Activated T-cell treated with anti-CD3 and anti-CD28 coated beads, Interleukin-2, amount 50 U/mL, for 72 hours (primary cell): ENCODE data around the gene LGALS3BP. TPM values are rescaled to one million over a fixed set of nuclear protein-coding genes. Genes with fewer than 3 reads are reported as not detected.
A peak's percentile ranks its signal among the peaks of the same experiment; 100 is the strongest.
"Not testable (repeated sequence)": the region's sequence is repeated elsewhere in the genome, so short reads cannot be mapped to it uniquely, and the experiment has no call there.

Experiments
- ATAC-seq, 2 donors: fragments of 150-1000 bp; cut with Tn5 transposase; replicated peaks in 1 of 2; 2 replicates each; pipeline ENCODE4 v1.10.0; 2021; ENCODE audit warnings: moderate library complexity in 2 of 2, mild to moderate bottlenecking in 1 of 2
- DNase-seq, 2 donors: peaks; one replicate each; pipeline ENCODE4 v3.0.0; 2021 to 2022; ENCODE audit warnings: mixed read lengths in 1 of 2
- H3K27ac Mint-ChIP-seq: one replicate; pipeline ENCODE4 v1.8.0; 2022; ENCODE audit warnings: mild to moderate bottlenecking, moderate library complexity, mixed read lengths
- H3K27me3 Mint-ChIP-seq: one replicate; pipeline ENCODE4 v1.8.0; 2022; ENCODE audit warnings: low read depth, mixed read lengths
- H3K36me3 Mint-ChIP-seq, 2 donors: one replicate each; pipeline ENCODE4 v1.8.0; 2022; ENCODE audit warnings: mixed read lengths in 2 of 2, mild to moderate bottlenecking in 1 of 2; ENCODE audit not compliant: insufficient read depth in 2 of 2
- H3K4me1 Mint-ChIP-seq: one replicate; pipeline ENCODE4 v1.8.0; 2022; ENCODE audit warnings: low read depth, mixed read lengths
- H3K4me3 Mint-ChIP-seq, 2 donors: one replicate each; pipeline ENCODE4 v1.8.0; 2022; ENCODE audit warnings: mild to moderate bottlenecking in 2 of 2, mixed read lengths in 2 of 2, moderate library complexity in 2 of 2
- H3K9me3 Mint-ChIP-seq, 2 donors: one replicate each; pipeline ENCODE4 v1.8.0; 2022; ENCODE audit warnings: mixed read lengths in 2 of 2
- total RNA-seq, 2 donors: library from RNA; stranded (reverse); gene quantifications; one replicate each; pipeline ENCODE4 v1.2.3, GENCODE V29; 2022

Gene LGALS3BP
- total RNA-seq, 2 donors from 2014 or later: 23.1 to 28.2 TPM

DNA sequence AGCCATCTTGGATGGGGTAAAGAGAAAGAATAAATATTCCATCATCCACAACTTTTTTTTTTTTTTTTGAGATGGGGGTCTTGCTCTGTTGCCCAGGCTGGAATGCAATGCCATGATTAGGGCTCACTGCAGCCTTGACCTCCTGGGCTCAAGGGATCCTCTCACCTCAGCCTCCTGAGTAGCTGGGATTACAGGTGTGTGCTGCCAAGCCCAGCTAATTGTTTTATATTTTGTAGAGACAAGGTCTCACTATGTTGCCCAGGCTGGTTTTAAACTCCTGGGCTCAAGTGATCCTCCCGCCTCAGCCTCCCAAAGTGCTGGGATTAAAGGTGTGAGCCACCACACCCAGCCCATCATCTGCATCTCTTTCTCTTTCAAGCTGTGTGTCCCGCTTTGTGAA lies 42.2 kb upstream of the LGALS3BP start:
- ATAC-seq: not testable (repeated sequence)

DNA sequence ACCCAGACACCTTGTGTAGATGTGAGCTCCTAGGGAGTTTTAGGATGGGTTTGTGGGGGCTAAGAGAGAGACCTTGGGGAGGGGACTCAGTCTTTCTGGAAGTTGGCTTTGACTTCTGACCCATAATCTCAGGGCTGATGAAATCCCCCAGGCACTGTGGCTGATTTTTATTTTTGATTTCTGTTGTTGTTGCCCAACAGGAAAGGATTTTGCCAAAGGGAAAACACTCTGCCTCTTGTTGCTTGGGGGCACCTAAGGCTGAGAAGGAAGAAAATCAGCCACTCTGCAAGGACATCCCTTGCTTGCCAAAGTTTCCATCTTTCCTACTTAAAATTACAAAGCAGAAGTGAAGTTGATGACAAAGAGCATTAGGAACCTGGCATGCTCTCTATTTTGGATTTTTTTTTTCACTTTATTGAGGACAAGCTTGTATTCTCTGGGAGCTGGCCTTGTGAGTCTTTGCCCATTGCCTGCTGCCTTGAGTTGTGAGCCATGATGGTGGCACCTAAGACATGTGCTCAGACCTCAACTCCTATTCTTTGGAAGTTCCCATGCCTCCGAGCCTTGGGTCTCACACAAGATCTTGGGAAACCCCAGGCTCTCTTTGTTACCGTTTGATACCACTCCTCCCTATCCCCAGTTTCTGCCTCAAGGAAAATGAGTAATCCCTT lies 41.0 kb upstream of the LGALS3BP start:
- H3K27ac Mint-ChIP-seq: no peak overlapping the region
- peaks cover 0 to under 1% of the 10 kb centered on the region in 2 donors for H3K36me3 Mint-ChIP-seq
- no peaks in the 10 kb centered on the region for H3K9me3 Mint-ChIP-seq
- no peak for DNase-seq
- H3K4me1 Mint-ChIP-seq: peaks cover 4% of the 10 kb centered on the region
- peaks cover 37% of the 10 kb centered on the region for H3K27me3 Mint-ChIP-seq
- no peak overlapping the region for H3K4me3 Mint-ChIP-seq
- no peak for ATAC-seq

More for the DNA sequence above, 42.2 kb upstream of the LGALS3BP start:
- not testable (repeated sequence) for H3K27ac Mint-ChIP-seq, H3K4me1 Mint-ChIP-seq, DNase-seq, H3K4me3 Mint-ChIP-seq, H3K9me3 Mint-ChIP-seq, H3K36me3 Mint-ChIP-seq
- H3K27me3 Mint-ChIP-seq: peaks cover 45% of the 10 kb centered on the region

DNA sequence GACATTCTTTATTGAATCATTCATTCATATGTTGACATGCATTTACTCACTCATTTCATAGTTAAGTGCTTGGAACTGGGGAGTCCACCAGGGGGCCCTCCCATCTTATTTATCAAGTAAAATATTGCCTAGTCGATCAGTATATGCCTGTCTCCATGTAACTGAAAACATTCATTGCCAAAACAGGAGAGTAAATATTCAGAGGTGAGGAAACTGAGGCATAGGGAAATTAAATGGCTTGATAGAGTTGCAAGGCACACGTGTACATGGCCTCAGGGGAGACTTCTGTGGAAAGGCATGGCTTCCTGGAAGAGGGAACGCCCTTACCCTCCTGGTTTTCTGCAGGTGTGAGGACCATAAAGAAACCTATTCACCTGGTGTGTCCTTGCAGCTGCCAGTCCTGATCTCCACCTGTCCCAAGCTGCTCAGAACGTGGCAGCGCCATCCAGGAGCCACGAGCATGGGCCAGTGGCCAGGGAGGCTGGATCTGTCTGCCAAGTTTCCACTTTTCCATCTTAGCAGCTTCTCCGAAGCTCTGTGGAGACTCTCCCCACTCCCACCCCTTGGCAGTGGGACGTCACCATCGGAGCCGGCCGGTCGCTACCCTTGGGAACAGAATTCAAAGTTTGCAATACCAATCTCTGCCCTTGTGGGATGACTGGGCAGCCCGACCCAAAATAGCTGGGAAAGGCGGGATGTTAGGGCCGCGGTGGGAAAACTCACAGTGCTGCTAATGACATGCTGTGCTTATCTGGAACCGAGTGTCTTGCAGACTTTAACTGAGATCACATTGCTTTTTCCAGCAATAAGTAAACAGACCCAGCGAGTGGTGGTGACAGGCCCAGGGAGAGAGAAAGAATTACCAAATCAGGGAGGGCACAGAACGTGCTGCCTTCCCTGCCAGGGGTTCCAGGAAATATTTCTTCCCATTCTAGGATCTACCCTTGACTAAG lies 40.2 kb upstream of the LGALS3BP start:
- Mint-ChIP-seq H3K4me1 (peaks cover 4% of the 10 kb centered on the region), H3K36me3 (peaks cover 0 to 2% of the 10 kb centered on the region in 2 donors), H3K9me3 (no peaks in the 10 kb centered on the region), H3K4me3 (no peak overlapping the region), H3K27ac (no peak overlapping the region), H3K27me3 (peaks cover 31% of the 10 kb centered on the region)
- DNase-seq (peak; percentile 49 to 55), ATAC-seq (peak; percentile 28 to 44)

DNA sequence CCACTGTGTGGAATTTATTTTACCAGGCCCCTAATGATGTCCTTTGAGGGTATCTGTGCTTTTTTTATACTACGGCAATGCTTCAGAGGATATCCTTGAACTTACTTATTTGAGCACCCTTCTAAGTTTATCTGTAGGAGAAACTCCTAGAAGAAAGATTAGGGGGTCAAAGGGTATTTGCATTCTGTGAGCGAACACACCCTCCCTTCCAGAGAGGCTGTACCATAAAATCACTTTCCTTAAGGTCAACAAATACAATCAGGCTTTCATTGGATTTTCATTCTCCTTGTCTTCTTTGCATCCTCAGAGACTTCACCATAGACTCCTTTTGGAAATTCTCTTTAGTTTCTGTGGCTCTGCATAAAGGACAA lies 39.5 kb upstream of the LGALS3BP start:
- Mint-ChIP-seq H3K9me3 (no peaks in the 10 kb centered on the region), H3K36me3 (peaks cover 0 to 2% of the 10 kb centered on the region in 2 donors), H3K4me1 (peaks cover 3% of the 10 kb centered on the region), H3K27ac (no peak overlapping the region), H3K27me3 (peaks cover 27% of the 10 kb centered on the region), H3K4me3 (no peak overlapping the region)
- ATAC-seq (no peak), DNase-seq (no peak)

DNA sequence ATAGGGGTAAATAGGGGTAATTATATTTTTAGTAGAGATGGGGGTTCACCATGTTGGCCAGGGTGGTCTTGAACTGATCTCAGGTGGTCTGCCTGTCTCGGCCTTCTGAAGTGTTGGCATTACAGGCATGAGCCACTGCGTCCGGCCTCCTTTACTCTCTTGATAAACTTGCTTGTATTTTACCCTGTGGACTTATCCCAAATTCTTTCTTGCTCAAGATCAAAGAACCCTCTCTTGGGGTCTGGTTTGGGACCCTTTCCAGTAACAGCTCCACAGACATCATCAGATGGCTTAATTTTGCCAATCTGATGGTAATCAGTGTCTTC lies 38.6 kb upstream of the LGALS3BP start:
- H3K4me1 Mint-ChIP-seq: no peaks in the 10 kb centered on the region
- H3K9me3 Mint-ChIP-seq: peaks cover 2 to 3% of the 10 kb centered on the region in 2 donors
- ATAC-seq (no peak), DNase-seq (no peak)
- H3K27ac Mint-ChIP-seq: no peak overlapping the region
- H3K36me3 Mint-ChIP-seq: peaks cover 3 to 6% of the 10 kb centered on the region in 2 donors
- H3K27me3 Mint-ChIP-seq: peaks cover 25% of the 10 kb centered on the region
- H3K4me3 Mint-ChIP-seq: no peak overlapping the region

DNA sequence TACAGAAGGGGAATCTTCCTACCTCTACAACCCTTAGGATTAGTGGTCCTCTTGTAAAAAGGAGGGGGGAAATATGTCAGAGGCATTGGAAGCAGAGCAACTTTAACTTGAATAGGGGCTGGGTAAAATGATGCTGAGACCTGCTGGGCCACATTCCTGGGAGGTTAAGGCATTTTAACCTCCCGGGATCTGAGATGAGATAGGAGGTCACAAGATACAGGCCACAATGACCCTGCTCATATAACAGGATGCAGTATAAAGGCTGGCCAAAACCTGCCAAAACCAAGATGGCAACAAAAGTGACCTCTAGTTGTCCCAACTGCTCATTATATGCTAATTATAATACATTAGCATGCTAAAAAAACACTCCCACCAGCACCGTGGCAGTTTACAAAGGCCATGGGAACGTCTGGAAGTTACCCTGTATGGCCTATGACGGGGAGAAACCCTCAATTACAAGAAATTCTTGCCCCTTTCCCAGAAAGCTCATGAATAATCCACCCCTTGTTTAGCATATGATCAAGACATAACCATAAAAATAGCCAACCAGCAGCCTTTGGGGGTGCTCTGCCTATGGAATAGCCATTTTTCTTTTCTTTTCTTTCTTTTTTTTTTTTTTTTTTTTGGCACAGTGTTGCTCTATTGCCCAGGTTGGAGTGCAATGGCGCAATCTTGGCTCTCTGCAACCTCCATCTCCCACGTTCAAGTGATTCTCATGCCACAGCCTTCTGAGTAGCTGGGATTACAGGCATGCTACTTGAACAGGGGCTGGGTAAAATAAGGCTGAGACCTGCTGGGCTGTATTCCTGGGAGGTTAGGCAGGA lies 38.0 kb upstream of the LGALS3BP start:
- DNase-seq (no peak), ATAC-seq (no peak)
- Mint-ChIP-seq H3K9me3 (peaks cover 2 to 3% of the 10 kb centered on the region in 2 donors), H3K4me1 (no peaks in the 10 kb centered on the region), H3K4me3 (no peak overlapping the region), H3K27ac (no peak overlapping the region), H3K36me3 (peaks cover 3 to 6% of the 10 kb centered on the region in 2 donors), H3K27me3 (peaks cover 19% of the 10 kb centered on the region)

DNA sequence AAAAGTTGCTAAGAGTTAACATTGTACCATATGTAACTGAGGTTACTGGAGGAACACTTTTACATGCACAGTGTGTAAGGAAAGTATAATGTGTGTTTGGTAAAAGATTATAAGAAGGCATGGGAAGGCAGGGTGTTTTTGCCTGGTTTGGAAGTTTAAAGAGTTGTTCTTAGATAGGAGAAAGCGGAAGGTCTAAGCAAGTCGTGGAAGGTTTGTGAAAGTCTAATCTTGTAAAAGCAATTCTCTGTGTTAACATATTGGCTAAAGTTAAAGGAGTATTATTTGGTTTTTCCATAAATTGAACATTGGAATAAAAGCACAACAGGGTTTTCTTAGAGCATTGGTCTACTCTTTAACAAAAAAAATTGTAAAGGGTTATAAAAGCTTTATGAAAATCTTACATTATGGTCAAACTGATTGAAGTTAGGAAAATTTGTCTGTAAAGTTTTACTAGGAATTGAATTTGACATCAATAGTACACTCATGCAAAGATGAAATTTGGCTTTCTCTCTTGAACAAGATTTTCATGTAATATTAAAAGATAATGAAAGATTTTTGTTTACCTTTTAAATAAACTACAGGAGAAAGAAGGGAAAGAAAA lies 34.5 kb upstream of the LGALS3BP start:
- Mint-ChIP-seq H3K36me3 (peaks cover 3 to 6% of the 10 kb centered on the region in 2 donors), H3K27ac (no peak overlapping the region), H3K4me1 (peaks cover 17% of the 10 kb centered on the region), H3K9me3 (peaks cover 2 to 3% of the 10 kb centered on the region in 2 donors), H3K4me3 (no peak overlapping the region), H3K27me3 (peaks cover 7% of the 10 kb centered on the region)
- DNase-seq (no peak), ATAC-seq (no peak)

DNA sequence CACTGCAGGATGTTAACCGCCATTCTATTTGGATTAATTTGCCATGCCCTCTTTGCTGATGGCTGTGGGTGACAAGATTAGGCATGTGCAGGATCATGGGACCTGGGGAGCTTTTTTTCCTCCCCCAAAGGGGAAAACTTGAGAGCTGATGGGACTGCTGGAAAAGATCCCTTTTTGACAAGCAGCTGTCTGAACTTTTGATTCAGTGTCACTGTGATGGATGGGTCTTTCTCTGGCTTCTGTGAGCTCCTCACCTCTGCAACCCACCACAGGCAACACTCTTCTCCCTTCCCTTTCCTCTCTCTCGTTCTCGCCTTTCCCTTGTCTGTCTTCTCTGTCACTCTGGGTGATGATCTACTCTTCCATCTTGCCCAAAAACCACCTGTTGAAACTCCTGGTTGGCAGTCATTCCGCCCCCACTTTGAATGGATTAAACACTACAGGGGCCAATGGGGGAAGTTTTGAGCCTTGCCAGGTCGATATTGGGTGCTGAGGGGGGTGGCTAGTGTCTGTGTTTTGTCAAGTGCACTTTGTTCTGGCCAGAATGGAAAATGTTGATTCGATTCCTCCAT lies 32.9 kb upstream of the LGALS3BP start:
- DNase-seq: no peak
- peaks cover 2 to 3% of the 10 kb centered on the region in 2 donors for H3K9me3 Mint-ChIP-seq
- no peak for ATAC-seq
- peaks cover 6 to 9% of the 10 kb centered on the region in 2 donors for H3K36me3 Mint-ChIP-seq
- peaks cover 30% of the 10 kb centered on the region for H3K4me1 Mint-ChIP-seq
- no peak overlapping the region for H3K27ac Mint-ChIP-seq
- H3K27me3 Mint-ChIP-seq: peaks cover 7% of the 10 kb centered on the region
- no peak overlapping the region for H3K4me3 Mint-ChIP-seq

DNA sequence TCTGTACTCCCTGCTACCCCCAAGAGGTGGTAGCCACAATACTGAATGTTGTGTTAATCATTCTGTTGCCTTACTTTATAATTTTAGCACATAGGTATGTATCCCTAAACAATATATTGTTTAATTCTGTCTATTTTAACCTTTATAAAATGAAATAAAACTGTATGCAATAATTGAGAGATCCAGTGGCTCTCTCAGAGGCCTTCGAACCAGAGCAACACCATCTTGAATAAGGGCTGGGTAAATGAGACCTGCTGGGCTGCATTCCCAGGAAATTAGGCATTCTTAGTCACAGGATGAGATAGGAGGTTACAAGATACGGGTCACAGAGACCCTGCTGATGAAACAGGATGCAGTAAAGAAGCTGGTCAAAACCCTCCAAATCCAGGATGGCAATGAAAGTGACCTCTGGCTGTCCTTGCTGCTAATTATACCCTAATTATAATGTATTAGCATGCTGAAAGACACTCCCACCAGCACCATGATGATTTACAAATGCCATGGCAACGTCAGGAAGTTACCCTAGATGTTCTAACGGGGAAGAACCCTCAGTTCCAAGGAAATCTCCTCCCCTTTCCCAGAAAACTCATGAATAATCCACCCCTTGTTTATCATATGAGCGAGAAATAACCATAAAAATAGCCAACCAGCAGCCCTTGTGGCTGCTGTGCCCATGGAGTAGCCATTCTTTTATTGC lies 31.9 kb upstream of the LGALS3BP start:
- H3K27me3 Mint-ChIP-seq: peaks cover 7% of the 10 kb centered on the region
- DNase-seq (no peak), ATAC-seq (no peak)
- peaks cover 2 to 3% of the 10 kb centered on the region in 2 donors for H3K9me3 Mint-ChIP-seq
- peak overlapping the region; percentile 64 for H3K27ac Mint-ChIP-seq
- H3K4me1 Mint-ChIP-seq: peaks cover 41% of the 10 kb centered on the region
- H3K4me3 Mint-ChIP-seq: peak overlapping the region in 1 of 2 donors; percentile 92
- H3K36me3 Mint-ChIP-seq: peaks cover 9% of the 10 kb centered on the region in 2 donors

DNA sequence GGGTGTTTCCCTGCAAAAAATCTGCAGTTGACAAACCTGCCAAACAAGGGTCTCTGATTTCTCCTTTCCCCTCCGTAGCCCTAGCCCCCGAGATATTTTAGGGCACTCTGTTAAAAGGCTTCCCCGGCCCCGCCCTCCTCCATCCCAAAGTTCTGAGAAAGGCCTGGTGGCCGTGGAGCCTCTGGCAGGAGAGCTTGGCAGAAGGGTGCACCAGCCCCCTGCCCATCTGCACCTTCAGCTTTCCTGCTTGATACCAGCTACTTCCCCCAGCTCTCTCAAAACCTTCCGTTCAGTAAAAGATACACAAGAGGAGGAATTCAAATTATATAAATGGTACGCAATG lies 30.6 kb upstream of the LGALS3BP start:
- DNase-seq (no peak), ATAC-seq (no peak)
- Mint-ChIP-seq H3K27ac (peak overlapping the region; percentile 97), H3K4me1 (peaks cover 54% of the 10 kb centered on the region), H3K36me3 (peaks cover 8 to 9% of the 10 kb centered on the region in 2 donors), H3K27me3 (peaks cover 7% of the 10 kb centered on the region), H3K9me3 (peaks cover 2 to 3% of the 10 kb centered on the region in 2 donors), H3K4me3 (peak overlapping the region; percentile 92)

DNA sequence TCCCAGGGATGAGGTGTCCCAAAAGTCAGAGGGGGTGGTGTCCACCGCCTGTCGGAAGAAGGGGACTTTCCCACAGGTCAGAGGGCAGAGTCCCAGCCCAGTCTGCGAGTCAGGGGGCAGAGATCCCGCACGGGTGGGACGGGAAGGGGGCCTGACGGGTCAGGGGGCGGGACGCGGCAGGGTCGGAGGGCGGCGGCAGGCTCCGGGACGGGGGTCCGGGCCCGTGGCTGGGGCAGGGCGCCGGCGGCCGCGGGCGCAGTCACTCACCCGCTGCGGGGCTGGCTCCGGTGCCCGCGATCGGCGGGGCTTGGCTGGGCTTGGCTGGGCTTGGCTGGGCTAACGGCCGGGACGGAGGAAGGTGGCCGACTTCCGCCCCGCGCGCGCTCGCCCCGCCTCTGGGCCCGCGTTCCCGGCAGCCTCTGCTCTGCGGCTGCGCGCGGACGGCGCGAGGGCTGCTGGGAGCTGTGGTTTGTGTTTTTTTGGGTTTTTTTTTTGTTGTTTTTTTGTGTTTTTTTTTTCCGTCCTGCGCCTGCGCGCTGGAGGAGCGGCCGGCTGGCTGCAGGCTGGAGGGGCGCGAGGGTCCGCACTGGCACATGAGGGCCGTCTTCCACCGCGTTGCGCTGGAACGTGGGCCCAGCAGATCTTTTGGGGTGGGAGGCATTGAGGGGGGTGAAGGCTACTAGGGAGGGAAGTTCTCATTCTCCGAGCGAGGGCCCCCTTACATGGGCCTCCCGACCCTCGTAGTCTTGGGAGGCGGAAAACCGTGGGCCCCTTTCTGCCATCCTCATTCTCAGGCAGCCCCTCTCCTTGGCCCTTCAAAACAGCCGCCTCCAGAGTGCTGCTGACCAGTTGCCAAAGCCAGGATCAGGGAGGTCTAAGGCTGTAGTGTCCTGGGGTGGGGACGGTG lies 29.9 kb upstream of the LGALS3BP start, which contains the start of gene CANT1:
CANT1 (minus strand) TSS at position 368 of the 907 bp plus-strand sequence. CDS start 12,142 bp downstream, outside the sequence.
- Mint-ChIP-seq H3K9me3 (peaks cover 2 to 3% of the 10 kb centered on the region in 2 donors), H3K27me3 (peaks cover 7% of the 10 kb centered on the region), H3K4me1 (peaks cover 55% of the 10 kb centered on the region), H3K36me3 (peaks cover 8 to 9% of the 10 kb centered on the region in 2 donors), H3K27ac (peak within 1 kb of the TSS; percentile 97), H3K4me3 (peak within 1 kb of the TSS; percentile 92 to 95)
- peak; percentile 94 to 97 for ATAC-seq
- DNase-seq: peak; percentile 91
